SK-N-SH treated with all-trans-retinoic acid at 6 μM for 48 hours (cell line): ENCODE results near the gene SMOC2.

Source experiments
- ATAC-seq: fragments of 200-7000 bp; cut with Tn5 transposase; 3 replicates; pipeline ENCODE4 v1.9.1; 2020; ENCODE audit warnings: mild to moderate bottlenecking, moderate library complexity
- ARNTL ChIP-seq: fragments of 450-650 bp; formaldehyde crosslinking; IDR thresholded peaks from 2 replicates; pipeline ENCODE4 v1.5.0; 2020; ENCODE audit warnings: low read depth, mild to moderate bottlenecking, moderate library complexity, borderline replicate concordance
- BACH2 ChIP-seq: fragments of 250-450 bp; sonication (Bioruptor Pico); IDR thresholded peaks from 2 replicates; pipeline ENCODE4 v1.9.0; 2021; ENCODE audit warnings: mild to moderate bottlenecking, borderline replicate concordance
- ESRRG ChIP-seq: fragments of 250-450 bp; sonication (Bioruptor Pico); IDR thresholded peaks from 2 replicates; pipeline ENCODE4 v1.6.1; 2021; ENCODE audit warnings: mild to moderate bottlenecking
- GLIS3 ChIP-seq: fragments of 250-450 bp; sonication (Bioruptor Pico); IDR thresholded peaks from 2 replicates; pipeline ENCODE4 v1.5.0; 2020; ENCODE audit warnings: mild to moderate bottlenecking, moderate library complexity
- ISL1 ChIP-seq: fragments of 250-450 bp; sonication (Bioruptor Pico); IDR thresholded peaks from 2 replicates; pipeline ENCODE4 v2.1.2; 2022; ENCODE audit warnings: mild to moderate bottlenecking, moderate library complexity
- OSR1 ChIP-seq: fragments of 250-450 bp; sonication (Bioruptor Pico); IDR thresholded peaks from 2 replicates; pipeline ENCODE4 v1.8.0; 2022; ENCODE audit warnings: moderate library complexity, mild to moderate bottlenecking, inconsistent platforms
- PPARA ChIP-seq: fragments of 250-450 bp; sonication (Bioruptor Pico); IDR thresholded peaks from 2 replicates; pipeline ENCODE4 v1.5.0; 2020; ENCODE audit warnings: mild to moderate bottlenecking, borderline replicate concordance
- RARB ChIP-seq: fragments of 250-450 bp; sonication (Bioruptor Pico); IDR thresholded peaks from 2 replicates; pipeline ENCODE4 v1.8.0; 2021; ENCODE audit warnings: mild to moderate bottlenecking, moderate library complexity
- SNAI2 ChIP-seq: fragments of 250-450 bp; sonication (Bioruptor Pico); IDR thresholded peaks from 2 replicates; pipeline ENCODE4 v1.5.0; 2020; ENCODE audit warnings: mild to moderate bottlenecking, moderate library complexity
- TCF4 ChIP-seq: fragments of 250-450 bp; sonication (Bioruptor Pico); IDR thresholded peaks from 2 replicates; pipeline ENCODE4 v1.8.0; 2021; ENCODE audit warnings: mild to moderate bottlenecking, moderate library complexity, borderline replicate concordance
- TOX ChIP-seq: fragments of 250-450 bp; sonication (Bioruptor Pico); IDR thresholded peaks from 2 replicates; pipeline ENCODE4 v1.8.0; 2021; ENCODE audit warnings: mild to moderate bottlenecking, moderate library complexity, borderline replicate concordance
- ZC3H10 ChIP-seq: fragments of 250-450 bp; sonication (Bioruptor Pico); IDR thresholded peaks from 2 replicates; pipeline ENCODE4 v1.5.1; 2021; ENCODE audit warnings: mild to moderate bottlenecking, moderate library complexity
- ZFP3 ChIP-seq: fragments of 250-450 bp; sonication (Bioruptor Pico); IDR thresholded peaks from 2 replicates; pipeline ENCODE4 v1.5.0; 2020; ENCODE audit warnings: mild to moderate bottlenecking, moderate library complexity
- ZFP30 ChIP-seq: fragments of 450-650 bp; formaldehyde crosslinking; IDR thresholded peaks from 2 replicates; pipeline ENCODE4 v1.5.0; 2022; ENCODE audit warnings: mild to moderate bottlenecking, moderate library complexity
- ZNF70 ChIP-seq: fragments of 450-650 bp; formaldehyde crosslinking; IDR thresholded peaks from 2 replicates; pipeline ENCODE4 v1.5.0; 2020; ENCODE audit warnings: mild to moderate bottlenecking, moderate library complexity
- ZNF8 ChIP-seq: fragments of 450-650 bp; formaldehyde crosslinking; IDR thresholded peaks from 2 replicates; pipeline ENCODE4 v1.5.0; 2020; ENCODE audit warnings: mild to moderate bottlenecking, moderate library complexity
- TF ChIP-seq, protein P1 (sequence below): fragments of 250-450 bp; sonication (Bioruptor Pico); IDR thresholded peaks from 2 replicates; pipeline ENCODE4 v1.5.0; 2020; ENCODE audit warnings: mild to moderate bottlenecking, moderate library complexity
- TF ChIP-seq, protein P2 (sequence below): fragments of 250-450 bp; sonication (Bioruptor Pico); IDR thresholded peaks from 2 replicates; pipeline ENCODE4 v1.5.1; 2021; ENCODE audit warnings: mild to moderate bottlenecking, moderate library complexity
- TF ChIP-seq, protein P3 (sequence below): fragments of 250-450 bp; sonication (Bioruptor Pico); IDR thresholded peaks from 2 replicates; pipeline ENCODE4 v1.5.1; 2020; ENCODE audit warnings: low read depth, mild to moderate bottlenecking, moderate library complexity
- TF ChIP-seq, protein P4 (sequence below): fragments of 250-450 bp; sonication (Bioruptor Pico); IDR thresholded peaks from 2 replicates; pipeline ENCODE4 v1.8.0; 2021; ENCODE audit warnings: low read depth, mild to moderate bottlenecking, moderate library complexity, borderline replicate concordance

SMOC2 gene

DNA sequence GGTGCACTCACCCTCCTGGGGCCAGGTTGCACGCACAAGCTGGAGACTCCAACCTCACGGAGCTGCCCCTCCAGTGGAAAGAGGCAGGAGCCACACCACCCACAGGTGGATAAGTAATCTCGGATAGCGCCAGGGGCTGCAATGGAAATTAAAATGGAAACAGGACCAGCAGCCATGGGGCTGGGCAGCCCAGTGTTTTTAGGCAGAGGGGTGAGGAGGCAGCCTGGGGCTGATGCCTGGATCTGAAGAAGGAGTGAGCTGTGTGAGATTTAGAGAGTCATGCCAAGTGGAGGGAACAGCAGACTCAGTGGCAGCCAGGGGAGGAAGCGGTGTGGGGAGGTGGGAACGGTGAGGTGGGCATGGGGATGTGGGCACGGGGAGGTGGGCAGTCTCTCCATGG lies 275.6 kb downstream of the SMOC2 start:
- ATAC-seq, result no peak
- TF ChIP-seq ZFP3 (CRISPR knock-in tag) (no peak), ZC3H10 (no peak), ZFP30 (CRISPR knock-in tag) (no peak), ZNF8 (CRISPR knock-in tag) (no peak), TCF4 (no peak), BACH2 (CRISPR knock-in tag) (no peak), GLIS3 (CRISPR knock-in tag) (no peak), OSR1 (CRISPR knock-in tag) (no peak), ARNTL (CRISPR knock-in tag) (no peak), TOX (no peak), ESRRG (CRISPR knock-in tag) (no peak), SNAI2 (CRISPR knock-in tag) (no peak)
- TF ChIP-seq, protein P1, sequence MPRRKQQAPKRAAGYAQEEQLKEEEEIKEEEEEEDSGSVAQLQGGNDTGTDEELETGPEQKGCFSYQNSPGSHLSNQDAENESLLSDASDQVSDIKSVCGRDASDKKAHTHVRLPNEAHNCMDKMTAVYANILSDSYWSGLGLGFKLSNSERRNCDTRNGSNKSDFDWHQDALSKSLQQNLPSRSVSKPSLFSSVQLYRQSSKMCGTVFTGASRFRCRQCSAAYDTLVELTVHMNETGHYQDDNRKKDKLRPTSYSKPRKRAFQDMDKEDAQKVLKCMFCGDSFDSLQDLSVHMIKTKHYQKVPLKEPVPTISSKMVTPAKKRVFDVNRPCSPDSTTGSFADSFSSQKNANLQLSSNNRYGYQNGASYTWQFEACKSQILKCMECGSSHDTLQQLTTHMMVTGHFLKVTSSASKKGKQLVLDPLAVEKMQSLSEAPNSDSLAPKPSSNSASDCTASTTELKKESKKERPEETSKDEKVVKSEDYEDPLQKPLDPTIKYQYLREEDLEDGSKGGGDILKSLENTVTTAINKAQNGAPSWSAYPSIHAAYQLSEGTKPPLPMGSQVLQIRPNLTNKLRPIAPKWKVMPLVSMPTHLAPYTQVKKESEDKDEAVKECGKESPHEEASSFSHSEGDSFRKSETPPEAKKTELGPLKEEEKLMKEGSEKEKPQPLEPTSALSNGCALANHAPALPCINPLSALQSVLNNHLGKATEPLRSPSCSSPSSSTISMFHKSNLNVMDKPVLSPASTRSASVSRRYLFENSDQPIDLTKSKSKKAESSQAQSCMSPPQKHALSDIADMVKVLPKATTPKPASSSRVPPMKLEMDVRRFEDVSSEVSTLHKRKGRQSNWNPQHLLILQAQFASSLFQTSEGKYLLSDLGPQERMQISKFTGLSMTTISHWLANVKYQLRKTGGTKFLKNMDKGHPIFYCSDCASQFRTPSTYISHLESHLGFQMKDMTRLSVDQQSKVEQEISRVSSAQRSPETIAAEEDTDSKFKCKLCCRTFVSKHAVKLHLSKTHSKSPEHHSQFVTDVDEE (CRISPR knock-in tag), result no peak
- TF ChIP-seq, protein P2, sequence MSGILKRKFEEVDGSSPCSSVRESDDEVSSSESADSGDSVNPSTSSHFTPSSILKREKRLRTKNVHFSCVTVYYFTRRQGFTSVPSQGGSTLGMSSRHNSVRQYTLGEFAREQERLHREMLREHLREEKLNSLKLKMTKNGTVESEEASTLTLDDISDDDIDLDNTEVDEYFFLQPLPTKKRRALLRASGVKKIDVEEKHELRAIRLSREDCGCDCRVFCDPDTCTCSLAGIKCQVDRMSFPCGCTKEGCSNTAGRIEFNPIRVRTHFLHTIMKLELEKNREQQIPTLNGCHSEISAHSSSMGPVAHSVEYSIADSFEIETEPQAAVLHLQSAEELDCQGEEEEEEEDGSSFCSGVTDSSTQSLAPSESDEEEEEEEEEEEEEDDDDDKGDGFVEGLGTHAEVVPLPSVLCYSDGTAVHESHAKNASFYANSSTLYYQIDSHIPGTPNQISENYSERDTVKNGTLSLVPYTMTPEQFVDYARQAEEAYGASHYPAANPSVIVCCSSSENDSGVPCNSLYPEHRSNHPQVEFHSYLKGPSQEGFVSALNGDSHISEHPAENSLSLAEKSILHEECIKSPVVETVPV (CRISPR knock-in tag), result no peak
- TF ChIP-seq, protein P3, sequence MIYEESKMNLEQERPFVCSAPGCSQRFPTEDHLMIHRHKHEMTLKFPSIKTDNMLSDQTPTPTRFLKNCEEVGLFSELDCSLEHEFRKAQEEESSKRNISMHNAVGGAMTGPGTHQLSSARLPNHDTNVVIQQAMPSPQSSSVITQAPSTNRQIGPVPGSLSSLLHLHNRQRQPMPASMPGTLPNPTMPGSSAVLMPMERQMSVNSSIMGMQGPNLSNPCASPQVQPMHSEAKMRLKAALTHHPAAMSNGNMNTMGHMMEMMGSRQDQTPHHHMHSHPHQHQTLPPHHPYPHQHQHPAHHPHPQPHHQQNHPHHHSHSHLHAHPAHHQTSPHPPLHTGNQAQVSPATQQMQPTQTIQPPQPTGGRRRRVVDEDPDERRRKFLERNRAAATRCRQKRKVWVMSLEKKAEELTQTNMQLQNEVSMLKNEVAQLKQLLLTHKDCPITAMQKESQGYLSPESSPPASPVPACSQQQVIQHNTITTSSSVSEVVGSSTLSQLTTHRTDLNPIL, result no peak

DNA sequence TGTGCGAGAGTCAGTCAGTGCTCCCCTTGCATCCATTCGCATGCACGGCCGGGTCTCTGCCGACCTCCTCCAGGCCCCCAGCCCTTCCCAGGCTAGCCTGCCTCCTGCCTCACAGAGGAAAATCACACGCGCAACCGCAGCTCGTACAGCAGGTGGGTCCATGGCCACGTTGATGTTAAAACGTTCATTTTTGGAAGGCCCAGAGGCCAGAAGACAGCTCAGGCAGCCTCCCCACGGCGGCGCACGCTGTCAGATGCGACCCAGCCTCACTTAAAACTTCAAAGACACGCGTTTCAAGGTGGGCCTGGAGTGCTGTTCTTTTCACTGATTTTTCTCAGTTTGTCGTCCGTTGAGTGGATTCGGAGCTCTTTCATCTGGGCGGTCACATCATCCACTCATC lies 276.5 kb downstream of the SMOC2 start:
- TF ChIP-seq RARB (CRISPR knock-in tag) (no peak), ZNF8 (CRISPR knock-in tag) (no peak), PPARA (no peak), ZNF70 (CRISPR knock-in tag) (no peak), TCF4 (no peak), ARNTL (CRISPR knock-in tag) (no peak), OSR1 (CRISPR knock-in tag) (no peak), ZC3H10 (no peak), ZFP30 (CRISPR knock-in tag) (no peak), SNAI2 (CRISPR knock-in tag) (no peak), ISL1 (no peak), BACH2 (CRISPR knock-in tag) (no peak)
- TF ChIP-seq, protein P3, result no peak
- TF ChIP-seq, protein P4, sequence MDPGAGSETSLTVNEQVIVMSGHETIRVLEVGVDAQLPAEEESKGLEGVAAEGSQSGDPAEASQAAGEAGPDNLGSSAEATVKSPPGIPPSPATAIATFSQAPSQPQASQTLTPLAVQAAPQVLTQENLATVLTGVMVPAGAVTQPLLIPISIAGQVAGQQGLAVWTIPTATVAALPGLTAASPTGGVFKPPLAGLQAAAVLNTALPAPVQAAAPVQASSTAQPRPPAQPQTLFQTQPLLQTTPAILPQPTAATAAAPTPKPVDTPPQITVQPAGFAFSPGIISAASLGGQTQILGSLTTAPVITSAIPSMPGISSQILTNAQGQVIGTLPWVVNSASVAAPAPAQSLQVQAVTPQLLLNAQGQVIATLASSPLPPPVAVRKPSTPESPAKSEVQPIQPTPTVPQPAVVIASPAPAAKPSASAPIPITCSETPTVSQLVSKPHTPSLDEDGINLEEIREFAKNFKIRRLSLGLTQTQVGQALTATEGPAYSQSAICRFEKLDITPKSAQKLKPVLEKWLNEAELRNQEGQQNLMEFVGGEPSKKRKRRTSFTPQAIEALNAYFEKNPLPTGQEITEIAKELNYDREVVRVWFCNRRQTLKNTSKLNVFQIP, result no peak
- TF ChIP-seq, protein P2 (CRISPR knock-in tag), result no peak
- no peak for ATAC-seq
